ENCODE data around the gene CGA. TPM values are rescaled to one million over a fixed set of nuclear protein-coding genes. Genes with fewer than 3 reads are reported as not detected.

Gene CGA
- total RNA-seq, 1 donor from 2014 or later = not detected

Other genes starting within 250 kb of the CGA start
- not detected in 2 replicates for gene HTR1E, start 157.6 kb downstream of the CGA start, total RNA-seq
- 13.2 and 25.5 TPM in 2 replicates for gene ZNF292, start 60.5 kb upstream of the CGA start, total RNA-seq
- 4.1 and 6.4 TPM in 2 replicates for gene SMIM8, start 227.5 kb upstream of the CGA start, total RNA-seq
- not detected in 2 replicates for gene GJB7, start 234.2 kb upstream of the CGA start, total RNA-seq
- gene C6orf163, start 249.7 kb upstream of the CGA start, total RNA-seq = 0.15 and 3.0 TPM in 2 replicates

Measured in glomerular endothelial cell (primary cell).